ENCODE data around the gene GJE1. TPM values are rescaled to one million over a fixed set of nuclear protein-coding genes. Genes with fewer than 3 reads are reported as not detected.

The GJE1 gene
- total RNA-seq, 4 donors from 2014 or later = not detected

DNA sequence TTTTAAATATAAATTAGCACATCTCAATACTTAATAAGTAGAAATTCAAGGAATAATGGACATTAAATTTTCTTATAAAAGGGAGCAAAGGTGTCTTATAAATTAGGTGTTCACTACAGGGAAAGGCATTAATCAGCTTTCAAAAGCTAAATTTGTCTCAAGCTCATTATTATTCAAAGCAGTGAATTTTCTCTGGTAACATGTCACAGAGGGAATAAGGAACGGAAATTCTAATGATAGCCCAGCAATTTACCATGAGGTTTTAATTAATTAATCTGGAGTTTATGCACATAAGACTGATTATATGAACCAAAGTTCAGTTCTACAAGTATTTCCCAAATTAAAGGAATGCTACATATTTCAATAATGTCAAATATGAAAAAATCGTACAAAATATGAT lies 15.4 kb upstream of the GJE1 start:
- Histone ChIP-seq H3K9me3 (no peaks in the 10 kb centered on the region), H3K4me3 (no peak overlapping the region), H3K27me3 (no peaks in the 10 kb centered on the region), H3K4me1 (no peaks in the 10 kb centered on the region), H3K36me3 (no peaks in the 10 kb centered on the region), H3K27ac (no peak overlapping the region)
- DNase-seq (ENCODE audit: low spot score in 2 of 2) = no peak
- 63 to 70% methylated on average over 2 of the region's 2 CpGs for WGBS, 2 donors
- TF ChIP-seq POLR2A (IDR thresholded peaks at IDR 0.05) = no peak
- TF ChIP-seq, protein P1, sequence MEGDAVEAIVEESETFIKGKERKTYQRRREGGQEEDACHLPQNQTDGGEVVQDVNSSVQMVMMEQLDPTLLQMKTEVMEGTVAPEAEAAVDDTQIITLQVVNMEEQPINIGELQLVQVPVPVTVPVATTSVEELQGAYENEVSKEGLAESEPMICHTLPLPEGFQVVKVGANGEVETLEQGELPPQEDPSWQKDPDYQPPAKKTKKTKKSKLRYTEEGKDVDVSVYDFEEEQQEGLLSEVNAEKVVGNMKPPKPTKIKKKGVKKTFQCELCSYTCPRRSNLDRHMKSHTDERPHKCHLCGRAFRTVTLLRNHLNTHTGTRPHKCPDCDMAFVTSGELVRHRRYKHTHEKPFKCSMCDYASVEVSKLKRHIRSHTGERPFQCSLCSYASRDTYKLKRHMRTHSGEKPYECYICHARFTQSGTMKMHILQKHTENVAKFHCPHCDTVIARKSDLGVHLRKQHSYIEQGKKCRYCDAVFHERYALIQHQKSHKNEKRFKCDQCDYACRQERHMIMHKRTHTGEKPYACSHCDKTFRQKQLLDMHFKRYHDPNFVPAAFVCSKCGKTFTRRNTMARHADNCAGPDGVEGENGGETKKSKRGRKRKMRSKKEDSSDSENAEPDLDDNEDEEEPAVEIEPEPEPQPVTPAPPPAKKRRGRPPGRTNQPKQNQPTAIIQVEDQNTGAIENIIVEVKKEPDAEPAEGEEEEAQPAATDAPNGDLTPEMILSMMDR (IDR thresholded peaks at IDR 0.05) = no peak
- no peak for TF ChIP-seq EP300 (IDR thresholded peaks at IDR 0.05)

DNA sequence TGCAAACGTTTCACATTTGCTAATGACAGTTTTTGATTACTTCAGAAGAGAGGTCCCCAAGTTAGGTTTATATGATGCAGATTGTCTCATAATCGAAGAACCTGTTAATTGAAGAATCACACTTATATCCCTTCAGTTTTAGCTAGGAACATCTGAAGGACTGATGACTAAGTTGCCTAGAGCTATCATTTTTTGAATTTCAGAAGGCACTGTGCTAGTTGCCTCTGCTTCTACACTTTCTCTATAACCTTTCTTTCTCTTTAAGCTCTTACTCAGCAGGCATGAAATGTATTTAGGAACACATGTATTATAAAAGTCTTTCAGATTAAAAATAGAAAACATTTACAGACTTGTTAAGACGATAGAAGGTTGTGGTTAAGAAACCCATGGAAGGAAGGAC lies 14.4 kb upstream of the GJE1 start:
- H3K36me3 ChIP-seq = no peaks in the 10 kb centered on the region
- 74 to 82% methylated on average over 3 of the region's 3 CpGs for WGBS, 2 donors
- H3K9me3 ChIP-seq = no peaks in the 10 kb centered on the region
- H3K4me3 ChIP-seq = no peak overlapping the region
- no peak overlapping the region for H3K27ac ChIP-seq
- H3K27me3 ChIP-seq = no peaks in the 10 kb centered on the region
- no peaks in the 10 kb centered on the region for H3K4me1 ChIP-seq
- DNase-seq (ENCODE audit: low spot score in 2 of 2) = no peak
- TF ChIP-seq POLR2A (IDR thresholded peaks at IDR 0.05) (no peak), EP300 (IDR thresholded peaks at IDR 0.05) (no peak)
- TF ChIP-seq, protein P1 (IDR thresholded peaks at IDR 0.05) = no peak

DNA sequence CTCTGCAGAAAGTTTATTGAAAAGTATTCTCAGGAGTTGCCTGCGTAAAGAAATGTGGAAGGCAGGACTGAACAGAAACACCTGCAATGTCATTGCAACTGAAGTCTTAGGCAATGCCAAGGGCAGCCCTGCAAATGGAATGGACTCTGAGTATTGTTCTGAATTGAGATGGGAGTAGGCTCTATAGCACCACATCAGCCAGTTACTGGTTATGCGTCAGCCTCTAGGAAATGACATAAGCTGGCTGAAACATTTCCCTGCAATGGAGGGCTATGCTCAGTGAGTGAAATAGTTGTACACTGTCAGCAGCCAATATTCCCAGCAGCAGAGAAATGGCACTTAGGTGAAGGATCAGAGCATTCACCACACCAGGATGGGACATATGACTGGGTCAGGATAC lies 13.8 kb upstream of the GJE1 start:
- no peak for DNase-seq (ENCODE audit: low spot score in 2 of 2)
- Histone ChIP-seq H3K36me3 (no peaks in the 10 kb centered on the region), H3K9me3 (no peaks in the 10 kb centered on the region), H3K4me1 (no peaks in the 10 kb centered on the region), H3K27me3 (no peaks in the 10 kb centered on the region), H3K27ac (no peak overlapping the region), H3K4me3 (no peak overlapping the region)
- TF ChIP-seq, protein P1 (IDR thresholded peaks at IDR 0.05) = no peak
- TF ChIP-seq EP300 (IDR thresholded peaks at IDR 0.05) (no peak), POLR2A (IDR thresholded peaks at IDR 0.05) (no peak)
- 89 to 99% methylated on average over 2 of the region's 2 CpGs for WGBS, 2 donors

DNA sequence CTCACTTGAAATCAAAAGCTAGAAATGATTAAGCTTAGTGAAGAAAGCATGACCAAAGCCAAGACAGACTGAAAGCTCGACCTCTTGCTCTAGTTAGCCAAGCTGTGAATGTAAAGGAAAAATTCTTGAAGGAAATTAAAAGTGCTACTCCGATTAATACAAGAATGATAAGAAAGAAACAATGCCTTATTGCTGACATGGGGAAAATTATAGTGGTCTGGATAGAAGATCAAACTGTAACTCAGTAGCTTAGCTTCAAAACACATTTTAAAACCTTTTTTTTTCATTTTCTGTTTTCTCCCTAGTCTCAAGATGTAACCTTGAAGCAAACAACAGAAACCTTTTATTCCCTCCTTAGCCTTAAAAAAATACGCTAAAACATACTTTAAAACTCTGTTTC lies 11.4 kb upstream of the GJE1 start:
- Histone ChIP-seq H3K36me3 (no peaks in the 10 kb centered on the region), H3K4me3 (no peak overlapping the region), H3K9me3 (no peaks in the 10 kb centered on the region), H3K4me1 (no peaks in the 10 kb centered on the region), H3K27ac (no peak overlapping the region), H3K27me3 (no peaks in the 10 kb centered on the region)
- WGBS, 2 donors = 51 to 54% methylated on average over 3 of the region's 3 CpGs
- DNase-seq (ENCODE audit: low spot score in 2 of 2) = no peak
- no peak for TF ChIP-seq POLR2A (IDR thresholded peaks at IDR 0.05)
- no peak for TF ChIP-seq EP300 (IDR thresholded peaks at IDR 0.05)
- TF ChIP-seq, protein P1 (IDR thresholded peaks at IDR 0.05) = no peak

DNA sequence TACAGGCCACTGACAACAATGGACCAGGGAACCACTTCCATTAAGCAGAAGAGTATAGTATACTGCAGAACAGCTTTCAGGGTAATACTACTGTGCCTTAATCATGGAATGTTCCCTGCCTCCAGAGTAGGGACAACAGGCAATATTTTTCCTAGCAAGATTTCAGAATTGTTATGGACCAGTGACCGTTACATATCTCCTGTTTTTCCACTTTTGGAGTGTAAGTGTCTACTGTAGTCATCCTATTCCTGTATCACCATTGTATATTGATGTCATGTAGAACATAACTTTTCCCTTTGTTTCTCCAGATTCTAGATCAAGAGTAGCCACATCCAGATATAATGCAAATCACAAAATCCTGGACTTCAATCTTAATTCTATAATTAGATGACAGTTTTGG lies 1.9 kb upstream of the GJE1 start:
- TF ChIP-seq POLR2A (IDR thresholded peaks at IDR 0.05) = no peak
- TF ChIP-seq, protein P1 (IDR thresholded peaks at IDR 0.05) = no peak
- TF ChIP-seq EP300 (IDR thresholded peaks at IDR 0.05) = no peak
- no peak for DNase-seq (ENCODE audit: low spot score in 2 of 2)
- Histone ChIP-seq H3K27me3 (no peaks in the 10 kb centered on the region), H3K4me1 (no peaks in the 10 kb centered on the region), H3K4me3 (no peak overlapping the region), H3K27ac (no peak overlapping the region), H3K36me3 (no peaks in the 10 kb centered on the region), H3K9me3 (peaks cover 0 to 30% (median 0%) of the 10 kb centered on the region in 4 donors)
- WGBS, 2 donors = 88% methylated on average over 1 of the region's 1 CpG
